ENCODE measurements around the gene ANK2. TPM values are rescaled to one million over a fixed set of nuclear protein-coding genes. Genes with fewer than 3 reads are reported as not detected.
A peak's percentile ranks its signal among the peaks of the same experiment; 100 is the strongest.

Gene ANK2
- total RNA-seq, 3 donors from 2014 or later = 7.6 to 69.3 (median 21.0) TPM

GRCh38 chr4:113276464-113277170 is 227.2 kb downstream of the ANK2 start:
- intact Hi-C loops (cut with DNase I, micrococcal nuclease) = no loop called here
- H3K4me1 ChIP-seq (ENCODE audit: low read depth) = no peaks in the 10 kb centered on the region
- H3K36me3 ChIP-seq (ENCODE audit: low read depth) = no peaks in the 10 kb centered on the region
- no peak overlapping the region for H3K4me3 ChIP-seq
- no peak for ATAC-seq
- DNase-seq = no peak
- no peak for TF ChIP-seq CTCF (IDR thresholded peaks at IDR 0.05)
- no peaks in the 10 kb centered on the region for H3K9me3 ChIP-seq

- DNase-seq (peak in 1 of 3 donors; percentile 58), ATAC-seq (peak; percentile 72)
- TF ChIP-seq CTCF (IDR thresholded peaks at IDR 0.05) = peak; percentile 38
- no peaks in the 10 kb centered on the region for H3K4me1 ChIP-seq (ENCODE audit: low read depth)
- no peak overlapping the region for H3K4me3 ChIP-seq
- no peaks in the 10 kb centered on the region for H3K9me3 ChIP-seq
- intact Hi-C loops (cut with DNase I, micrococcal nuclease) = no loop called here
- no peaks in the 10 kb centered on the region for H3K36me3 ChIP-seq (ENCODE audit: low read depth)
Observed at GRCh38 chr4:113278324-113278934, 229.0 kb downstream of the ANK2 start.

GRCh38 chr4:113285501-113285900 is 236.0 kb downstream of the ANK2 start:
- no peak for ATAC-seq
- intact Hi-C loops (cut with DNase I, micrococcal nuclease) = no loop called here
- TF ChIP-seq CTCF (IDR thresholded peaks at IDR 0.05) = no peak

GRCh38 chr4:113288257-113288656 is 238.8 kb downstream of the ANK2 start:
- intact Hi-C loops (cut with DNase I, micrococcal nuclease) = no loop called here
- Histone ChIP-seq H3K36me3 (ENCODE audit: low read depth) (no peaks in the 10 kb centered on the region), H3K4me3 (no peak overlapping the region), H3K4me1 (ENCODE audit: low read depth) (no peaks in the 10 kb centered on the region), H3K9me3 (no peaks in the 10 kb centered on the region)
- DNase-seq (no peak), ATAC-seq (no peak)
- TF ChIP-seq CTCF (IDR thresholded peaks at IDR 0.05) = no peak

More at GRCh38 chr4:113285501-113285900, 236.0 kb downstream of the ANK2 start:
- Histone ChIP-seq H3K36me3 (ENCODE audit: low read depth) (no peaks in the 10 kb centered on the region), H3K4me3 (no peak overlapping the region), H3K4me1 (ENCODE audit: low read depth) (no peaks in the 10 kb centered on the region), H3K9me3 (no peaks in the 10 kb centered on the region)
- DNase-seq = no peak

- Histone ChIP-seq H3K9me3 (no peaks in the 10 kb centered on the region), H3K4me3 (no peak overlapping the region), H3K4me1 (ENCODE audit: low read depth) (no peaks in the 10 kb centered on the region), H3K36me3 (ENCODE audit: low read depth) (no peaks in the 10 kb centered on the region)
- no peak for TF ChIP-seq CTCF (IDR thresholded peaks at IDR 0.05)
- intact Hi-C loops (cut with DNase I, micrococcal nuclease) = no loop called here
- ATAC-seq (no peak), DNase-seq (no peak)
Observed at GRCh38 chr4:113288696-113289095, 239.2 kb downstream of the ANK2 start.

All from mucosa of descending colon (tissue), 3 donors.